EL (cell line): ENCODE results near the gene NTPCR.
A peak's percentile ranks its signal among the peaks of the same experiment; 100 is the strongest.
"Not testable (repeated sequence)": the region's sequence is repeated elsewhere in the genome, so short reads cannot be mapped to it uniquely, and the experiment has no call there.

Experiments used
- DNase-seq: peaks from one replicate; pipeline ENCODE4 v3.0.0-alpha.2; 2016

NTPCR gene

GRCh38 chr1:232986527-232986922 is 36.1 kb downstream of the NTPCR start:
- DNase-seq: no peak

GRCh38 chr1:232987046-232987773 is 36.8 kb downstream of the NTPCR start:
- no peak for DNase-seq

GRCh38 chr1:232987774-232988140 is 37.3 kb downstream of the NTPCR start:
- DNase-seq: no peak

GRCh38 chr1:232988572-232989040 is 38.2 kb downstream of the NTPCR start:
- peak; percentile 63 for DNase-seq

- no peak for DNase-seq
Observed at GRCh38 chr1:232990176-232991128, 40.0 kb downstream of the NTPCR start.

GRCh38 chr1:232991238-232991637 is 40.8 kb downstream of the NTPCR start:
- DNase-seq: no peak

- no peak for DNase-seq
Observed at GRCh38 chr1:232992227-232992626, 41.8 kb downstream of the NTPCR start.

GRCh38 chr1:232993555-232993954 is 43.1 kb downstream of the NTPCR start:
- DNase-seq: no peak

- DNase-seq: no peak
Observed at GRCh38 chr1:232995189-232995588, 44.8 kb downstream of the NTPCR start.

GRCh38 chr1:232996143-232996542 is 45.7 kb downstream of the NTPCR start:
- no peak for DNase-seq

- no peak for DNase-seq
Observed at GRCh38 chr1:232998138-232998537, 47.7 kb downstream of the NTPCR start.

- DNase-seq: no peak
Observed at GRCh38 chr1:232998646-232999045, 48.2 kb downstream of the NTPCR start.

- DNase-seq: no peak
Observed at GRCh38 chr1:232999956-233000625, 49.7 kb downstream of the NTPCR start.

GRCh38 chr1:233003638-233004037 is 53.2 kb downstream of the NTPCR start:
- not testable (repeated sequence) for DNase-seq

GRCh38 chr1:233004451-233004850 is 54.0 kb downstream of the NTPCR start:
- no peak for DNase-seq

GRCh38 chr1:233005156-233005555 is 54.7 kb downstream of the NTPCR start:
- no peak for DNase-seq

- DNase-seq: peak; percentile 86
Observed at GRCh38 chr1:233005703-233006102, 55.3 kb downstream of the NTPCR start.

- no peak for DNase-seq
Observed at GRCh38 chr1:233006108-233006507, 55.7 kb downstream of the NTPCR start.

- no peak for DNase-seq
Observed at GRCh38 chr1:233006541-233006973, 56.1 kb downstream of the NTPCR start.

- DNase-seq: peak; percentile 69
Observed at GRCh38 chr1:233010146-233010545, 59.7 kb downstream of the NTPCR start.

GRCh38 chr1:233012021-233012420 is 61.6 kb downstream of the NTPCR start:
- DNase-seq: no peak

GRCh38 chr1:233015965-233016364 is 65.6 kb downstream of the NTPCR start:
- no peak for DNase-seq

GRCh38 chr1:233016798-233017197 is 66.4 kb downstream of the NTPCR start:
- DNase-seq: no peak
